Esophagus muscularis mucosa (tissue), 4 donors: ENCODE results near the gene HIF1A. TPM values are rescaled to one million over a fixed set of nuclear protein-coding genes. Genes with fewer than 3 reads are reported as not detected.

Experiments
- DNase-seq: peaks from one replicate; pipeline ENCODE4 v3.0.0-alpha.2; 2017; ENCODE audit errors: extremely low spot score
- H3K27ac ChIP-seq, 4 donors: fragments of 200-600 bp; sonication (generic); replicated peaks in 1 of 4; 1 replicate in 3 of 4; 2 replicates in 1 of 4; pipeline ENCODE4 v1.5.1; 2016 to 2019; ENCODE audit warnings: mild to moderate bottlenecking in 1 of 4
- H3K27me3 ChIP-seq, 4 donors: fragments of 200-600 bp; sonication (generic); one replicate each; pipeline versions ENCODE4 v1.5.1 to v1.6.0; 2016 to 2019
- H3K36me3 ChIP-seq, 4 donors: fragments of 200-600 bp; sonication (generic); one replicate each; pipeline ENCODE4 v1.5.1; 2016 to 2019
- H3K4me1 ChIP-seq, 4 donors: fragments of 200-600 bp; sonication (generic); one replicate each; pipeline ENCODE4 v1.5.1; 2016 to 2019
- H3K4me3 ChIP-seq, 4 donors: fragments of 200-600 bp; sonication (generic); 1 replicate in 2 of 4; 2 replicates in 2 of 4; pipeline ENCODE4 v1.5.1; 2016 to 2019; ENCODE audit warnings: mild to moderate bottlenecking in 4 of 4, moderate library complexity in 1 of 4
- H3K9me3 ChIP-seq, 4 donors: fragments of 200-600 bp; sonication (generic); 1 replicate in 3 of 4; 2 replicates in 1 of 4; pipeline ENCODE4 v1.5.1; 2016 to 2019
- CTCF ChIP-seq, 3 experiments: fragments of 200-600 bp in 2 of 3; fragments of 450-650 bp in 1 of 3; sonication (generic) in 2 of 3; IDR thresholded peaks; one replicate each; pipeline ENCODE4 v1.5.1; 2017 to 2019; ENCODE audit warnings: antibody characterized with exemption in 3 of 3, mild to moderate bottlenecking in 2 of 3, moderate library complexity in 1 of 3
- EP300 ChIP-seq: sonication (generic); formaldehyde crosslinking; IDR thresholded peaks from one replicate; pipeline ENCODE4 v1.6.1; 2017; ENCODE audit warnings: antibody characterized with exemption
- POLR2A ChIP-seq: fragments of 450-650 bp; IDR thresholded peaks from one replicate; pipeline ENCODE4 v1.6.1; 2017; ENCODE audit warnings: antibody characterized with exemption, moderate library complexity, mild to moderate bottlenecking, low read depth
- POLR2AphosphoS5 ChIP-seq, 2 donors: sonication (generic); formaldehyde crosslinking; IDR thresholded peaks; one replicate each; pipeline ENCODE4 v1.6.1; 2017; ENCODE audit warnings: antibody characterized with exemption in 2 of 2
- WGBS: methylation state at CpG from one replicate; pipeline ENCODE4 v1.1.5; 2018; 5-methylcytosine and 5-hydroxymethylcytosine counted together
- intact Hi-C: fragments of 100-400 bp; cut with DNase I; formaldehyde crosslinking; loops from one replicate; pipeline ENCODE4 v1.15.1; 2023
- total RNA-seq, 4 donors: library from RNA; depleted of rRNA; stranded (reverse); fragments of >200 nt; gene quantifications; one replicate each; pipeline versions ENCODE4 v1.1.0 to v1.2.1, GENCODE V29; 2016

HIF1A gene
- total RNA-seq, 4 donors from 2014 or later, result 77.4 to 156 (median 86.5) TPM

GRCh38 chr14:61759878-61760277 lies 64.6 kb downstream of the HIF1A start:
- Histone ChIP-seq H3K4me3 (no peak overlapping the region), H3K4me1 (peaks cover 5 to 28% (median 24%) of the 10 kb centered on the region in 4 donors), H3K27ac (no peak overlapping the region), H3K27me3 (no peaks in the 10 kb centered on the region), H3K36me3 (no peaks in the 10 kb centered on the region), H3K9me3 (no peaks in the 10 kb centered on the region)
- intact Hi-C loops, result loop anchor here (5.0 to 10.0 kb wide), 2 partner anchors 63 to 75 kb away; partner anchors contain the start of gene HIF1A
- TF ChIP-seq POLR2A (no peak), EP300 (no peak), CTCF (IDR thresholded peaks at IDR 0.05) (no peak), POLR2AphosphoS5 (IDR thresholded peaks at IDR 0.05) (no peak)
- 80% methylated on average over 7 of the region's 7 CpGs for WGBS
- DNase-seq, result no peak

GRCh38 chr14:61761557-61761956 lies 66.2 kb downstream of the HIF1A start:
- WGBS, result 58% methylated on average over 5 of the region's 5 CpGs
- intact Hi-C loops, result loop anchor here (5.0 to 10.0 kb wide), 2 partner anchors 64 to 73 kb away; partner anchors contain the start of gene HIF1A

GRCh38 chr14:61761959-61762786 lies 66.9 kb downstream of the HIF1A start, which contains the start of gene SNAPC1:
Gene SNAPC1 (plus strand): TSS chr14:61762420. CDS start chr14:61762461, 41 bp downstream.
- Histone ChIP-seq H3K4me1 (peaks cover 14 to 40% (median 38%) of the 10 kb centered on the region in 4 donors), H3K9me3 (no peaks in the 10 kb centered on the region), H3K36me3 (peaks cover 0 to under 1% (median under 1%) of the 10 kb centered on the region in 4 donors), H3K27ac (peak within 1 kb of the TSS; percentile 79 to 85 (median 84)), H3K27me3 (no peaks in the 10 kb centered on the region), H3K4me3 (peak within 1 kb of the TSS; percentile 59 to 91 (median 74))
- peak; percentile 98 for DNase-seq
- intact Hi-C loops, result loop anchor here (5.0 to 10.0 kb wide), 2 partner anchors 65 to 73 kb away; partner anchors contain the start of gene HIF1A
- 2% methylated on average over 38 of the region's 49 CpGs for WGBS
- TF ChIP-seq POLR2AphosphoS5 (IDR thresholded peaks at IDR 0.05) (peak; percentile 94 to 98), POLR2A (peak; percentile 55), CTCF (IDR thresholded peaks at IDR 0.05) (no peak), EP300 (no peak)

More at GRCh38 chr14:61761557-61761956, 66.2 kb downstream of the HIF1A start:
- peak overlapping the region; percentile 79 to 85 (median 84) for H3K27ac ChIP-seq
- no peak for DNase-seq
- TF ChIP-seq EP300, result no peak
- TF ChIP-seq POLR2AphosphoS5 (IDR thresholded peaks at IDR 0.05), result no peak
- no peak for TF ChIP-seq POLR2A
- no peak for TF ChIP-seq CTCF (IDR thresholded peaks at IDR 0.05)
- peak overlapping the region; percentile 59 to 91 (median 74) for H3K4me3 ChIP-seq
- H3K4me1 ChIP-seq, result peaks cover 14 to 40% (median 38%) of the 10 kb centered on the region in 4 donors
- no peaks in the 10 kb centered on the region for H3K36me3 ChIP-seq
- H3K27me3 ChIP-seq, result no peaks in the 10 kb centered on the region
- H3K9me3 ChIP-seq, result no peaks in the 10 kb centered on the region

GRCh38 chr14:61764342-61765122 lies 69.2 kb downstream of the HIF1A start:
- H3K9me3 ChIP-seq, result no peaks in the 10 kb centered on the region
- peaks cover 0 to 24% (median 8%) of the 10 kb centered on the region in 4 donors for H3K36me3 ChIP-seq
- intact Hi-C loops, result loop anchor here (5.0 to 10.0 kb wide), 2 partner anchors 67 to 70 kb away; partner anchors contain the start of gene HIF1A
- H3K4me1 ChIP-seq, result peaks cover 14 to 40% (median 38%) of the 10 kb centered on the region in 4 donors
- no peak for TF ChIP-seq CTCF (IDR thresholded peaks at IDR 0.05)
- no peak for TF ChIP-seq EP300
- no peak for TF ChIP-seq POLR2AphosphoS5 (IDR thresholded peaks at IDR 0.05)
- TF ChIP-seq POLR2A, result no peak
- no peak overlapping the region for H3K4me3 ChIP-seq
- no peak overlapping the region for H3K27ac ChIP-seq
- no peaks in the 10 kb centered on the region for H3K27me3 ChIP-seq
- 91% methylated on average over 5 of the region's 5 CpGs for WGBS
- DNase-seq, result no peak
